GM21619 (cell line): ENCODE measurements around the gene FOXN1.

Source experiments
- ATAC-seq: cut with Tn5 transposase; IDR thresholded peaks from one replicate; pipeline ENCODE4 v1.9.1; 2021; ENCODE audit not compliant: unreplicated experiment

The FOXN1 gene

GRCh38 chr17:28477928-28478327, 28.2 kb upstream of the FOXN1 start:
- ATAC-seq, result no peak

DNA sequence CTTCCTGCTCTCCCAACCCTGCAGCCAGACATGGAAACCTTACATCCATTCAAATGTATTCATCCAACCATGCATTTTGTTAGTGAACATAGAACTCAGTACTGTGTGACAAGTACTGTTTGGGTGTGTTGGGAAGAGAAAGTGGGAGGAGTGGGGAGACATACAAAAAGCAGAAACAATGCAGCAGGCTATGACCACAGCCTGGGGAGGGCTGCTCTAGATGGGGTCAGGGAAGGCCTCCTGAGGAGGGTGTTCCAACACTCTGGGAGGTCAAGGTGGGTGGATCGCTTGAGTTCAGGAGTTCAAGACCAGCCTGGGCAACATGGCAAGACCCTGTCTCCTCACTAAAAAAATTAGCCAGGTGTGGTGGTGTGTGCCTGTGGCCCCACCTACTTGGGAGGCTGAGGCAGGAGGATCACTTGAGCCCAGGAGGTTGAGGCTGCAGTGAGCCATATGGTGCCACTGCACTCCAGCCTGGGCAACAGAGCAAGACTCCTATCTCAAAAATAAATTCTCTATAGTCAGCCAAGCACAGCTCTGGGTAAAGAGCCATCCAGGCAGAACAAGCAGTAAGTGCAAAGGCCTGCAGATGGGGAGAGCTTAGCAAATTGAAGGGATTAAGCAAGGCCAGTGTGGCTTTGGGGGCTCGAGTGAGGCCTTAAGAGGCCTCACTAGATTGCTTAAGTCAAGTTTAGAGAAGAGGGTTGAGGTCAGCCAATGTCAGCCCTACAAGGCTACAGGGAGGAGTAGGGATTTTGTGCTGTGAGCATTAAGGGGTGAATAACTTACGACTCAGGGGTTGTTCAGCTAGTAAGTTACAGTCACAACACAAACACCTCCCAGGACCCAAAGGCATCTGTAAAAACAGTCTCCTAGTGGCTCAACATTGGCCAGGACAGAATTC, 27.2 kb upstream of the FOXN1 start:
- no peak for ATAC-seq

- ATAC-seq, result no peak
Observed at GRCh38 chr17:28480278-28480677, 25.9 kb upstream of the FOXN1 start.

DNA sequence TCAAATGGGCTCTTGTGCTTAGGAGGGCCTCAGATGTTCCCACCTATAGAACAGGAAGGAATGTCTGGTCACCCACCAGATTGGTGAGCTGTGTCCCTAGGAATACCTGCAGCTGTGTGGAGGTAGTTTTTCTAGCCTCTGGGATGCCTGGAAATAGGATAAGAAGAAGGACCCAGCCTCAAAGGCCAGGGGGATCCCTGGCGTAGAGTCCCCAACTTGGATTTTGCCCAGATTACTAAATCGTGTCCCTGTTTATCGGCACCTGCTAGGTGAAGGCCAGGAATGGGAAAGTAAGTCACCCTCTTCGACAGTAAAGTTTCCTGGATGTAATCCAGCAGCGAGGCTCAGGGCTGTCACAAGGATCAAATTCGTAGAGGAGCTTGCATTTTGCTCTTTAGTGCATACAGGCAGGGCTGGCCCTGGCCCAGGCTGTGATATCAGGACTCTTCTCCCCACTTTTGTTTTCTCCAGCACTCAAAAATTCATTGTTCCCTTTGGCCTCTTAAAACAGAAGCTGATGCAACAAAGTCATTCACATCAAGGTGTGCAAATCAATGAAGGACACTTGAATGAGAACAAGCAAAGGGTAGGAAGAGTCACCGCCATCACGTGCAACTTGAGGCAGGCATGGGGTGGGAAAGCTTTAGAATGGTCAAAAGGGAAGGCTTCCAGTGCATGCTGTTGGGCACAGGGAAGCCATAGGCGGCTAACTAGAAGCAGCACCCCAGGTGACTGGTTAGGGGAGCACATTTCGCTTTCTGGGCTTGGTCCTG, 25.2 kb upstream of the FOXN1 start:
- no peak for ATAC-seq

- no peak for ATAC-seq
Observed at GRCh38 chr17:28482551-28483199, 23.5 kb upstream of the FOXN1 start.

GRCh38 chr17:28484296-28484695, 21.9 kb upstream of the FOXN1 start:
- peak; percentile 94 for ATAC-seq

DNA sequence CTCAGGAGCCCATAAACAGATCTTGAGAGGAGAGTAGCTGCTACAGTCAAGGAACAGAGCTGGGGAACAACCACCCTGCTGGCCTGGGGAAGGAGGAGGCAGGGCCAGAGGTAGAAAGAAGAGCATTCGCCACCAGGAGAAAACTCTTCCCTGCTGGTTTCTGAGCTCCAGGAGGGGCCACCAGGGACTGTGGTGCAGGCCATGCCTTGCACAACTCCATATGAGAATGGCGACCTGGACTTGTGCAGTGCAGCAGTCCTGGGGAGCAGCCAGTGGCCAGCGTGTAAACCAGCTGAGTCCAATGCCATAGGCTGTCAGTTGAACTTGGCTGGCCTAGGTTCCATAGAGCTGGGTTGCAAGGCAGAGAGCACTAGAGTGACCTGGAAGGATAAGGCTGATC, 21.1 kb upstream of the FOXN1 start:
- no peak for ATAC-seq

DNA sequence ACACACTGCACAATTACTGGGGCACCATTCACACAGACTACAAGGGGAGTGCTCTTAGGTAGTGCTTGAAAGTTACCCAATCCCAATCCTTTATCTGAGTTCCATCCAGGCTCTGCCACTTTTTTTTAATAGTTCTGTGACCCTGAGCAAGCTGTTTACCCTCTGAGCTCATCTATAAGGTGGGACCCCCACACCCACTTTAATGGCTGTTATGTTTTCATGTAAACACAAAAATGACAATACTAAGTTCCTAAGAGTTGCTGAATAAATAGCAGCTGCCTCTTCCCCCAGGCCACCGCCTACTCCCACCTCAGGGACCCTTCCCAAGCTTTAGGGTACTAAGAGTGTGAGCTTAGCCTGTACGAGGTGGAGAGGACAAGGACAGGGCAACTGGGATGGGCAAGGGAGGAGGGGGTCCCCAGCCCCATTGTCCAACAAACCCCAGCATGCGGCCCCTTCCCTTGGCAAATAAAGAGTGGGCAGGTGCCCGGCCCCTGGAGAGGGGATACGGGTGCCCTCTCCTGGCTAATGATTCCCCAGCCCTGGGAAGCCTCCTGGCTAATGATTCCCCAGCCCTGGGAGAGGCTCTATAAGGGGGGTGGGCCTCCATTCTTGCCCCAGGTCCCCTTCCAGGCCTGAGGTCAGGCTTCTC, 18.1 kb upstream of the FOXN1 start:
- ATAC-seq, result no peak

GRCh38 chr17:28488533-28489276, 17.4 kb upstream of the FOXN1 start:
- ATAC-seq, result no peak

GRCh38 chr17:28491286-28491685, 14.9 kb upstream of the FOXN1 start:
- ATAC-seq, result no peak

DNA sequence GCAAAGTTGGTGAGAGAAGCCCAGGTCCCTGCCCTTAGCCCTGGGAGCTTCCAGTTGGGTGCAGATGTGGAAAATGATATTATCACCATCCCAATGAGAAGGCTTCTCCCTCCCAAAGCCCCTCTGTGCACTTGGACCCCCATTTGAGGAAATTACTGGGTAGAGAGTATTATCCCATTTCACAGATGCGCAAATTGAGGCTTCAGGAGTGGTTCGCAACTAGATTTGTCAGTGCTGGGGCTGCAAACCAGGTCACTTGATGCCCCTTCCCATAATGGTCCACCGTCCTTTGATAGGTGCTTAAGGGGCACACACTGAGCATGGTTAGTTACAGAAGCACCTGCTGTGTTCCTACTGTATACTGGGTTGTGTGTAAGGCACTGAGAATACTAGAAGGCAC, 14.3 kb upstream of the FOXN1 start:
- ATAC-seq, result no peak

GRCh38 chr17:28492352-28493310, 13.5 kb upstream of the FOXN1 start:
- no peak for ATAC-seq

- ATAC-seq, result no peak
Observed at GRCh38 chr17:28493460-28493859, 12.7 kb upstream of the FOXN1 start.

- no peak for ATAC-seq
Observed at GRCh38 chr17:28494445-28495188, 11.5 kb upstream of the FOXN1 start.

GRCh38 chr17:28495635-28496034, 10.5 kb upstream of the FOXN1 start:
- no peak for ATAC-seq

GRCh38 chr17:28497931-28498330, 8.2 kb upstream of the FOXN1 start:
- no peak for ATAC-seq

DNA sequence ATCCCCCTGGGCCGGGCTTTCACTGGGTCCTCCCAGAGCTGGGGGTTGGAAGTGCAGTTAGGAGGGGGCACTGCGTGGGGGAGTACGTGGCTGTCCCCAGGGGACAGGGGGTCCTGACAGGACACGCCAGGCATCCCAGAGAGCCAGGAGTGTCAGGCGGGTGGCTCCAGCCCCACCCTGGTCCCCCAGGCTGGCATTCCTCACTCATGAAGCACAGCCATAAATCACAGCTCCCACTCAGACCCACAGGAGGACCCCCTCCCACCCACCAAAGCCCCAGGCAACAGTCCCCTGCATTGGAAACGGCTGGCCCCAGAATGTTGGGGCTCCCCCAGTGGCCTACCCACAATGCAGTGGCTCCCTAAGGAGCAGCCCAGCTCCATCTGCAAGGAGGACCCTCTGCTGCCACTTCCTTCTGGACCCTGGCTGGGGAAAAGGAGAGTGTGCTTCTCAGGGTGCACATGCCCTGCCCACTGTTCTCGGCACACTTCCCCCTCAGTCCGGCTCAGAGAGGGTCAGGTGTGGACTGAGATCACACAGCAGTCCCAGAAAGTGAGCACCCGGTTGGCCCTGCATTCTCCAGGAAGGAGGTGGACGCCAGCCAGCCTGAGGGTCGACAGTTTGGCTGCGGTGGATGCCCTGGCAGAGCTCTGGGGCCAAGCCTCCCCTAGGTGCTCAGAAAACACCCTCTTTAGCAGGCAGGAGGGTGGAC, 7.3 kb upstream of the FOXN1 start:
- ATAC-seq, result no peak

GRCh38 chr17:28499364-28499664, 6.8 kb upstream of the FOXN1 start:
- no peak for ATAC-seq
